ENCODE results near the gene ZRANB3.
A peak's percentile ranks its signal among the peaks of the same experiment; 100 is the strongest.

The ZRANB3 gene

GRCh38 chr2:135246711-135247270 lies 284.2 kb downstream of the ZRANB3 start:
- DNase-seq: no peak

DNA sequence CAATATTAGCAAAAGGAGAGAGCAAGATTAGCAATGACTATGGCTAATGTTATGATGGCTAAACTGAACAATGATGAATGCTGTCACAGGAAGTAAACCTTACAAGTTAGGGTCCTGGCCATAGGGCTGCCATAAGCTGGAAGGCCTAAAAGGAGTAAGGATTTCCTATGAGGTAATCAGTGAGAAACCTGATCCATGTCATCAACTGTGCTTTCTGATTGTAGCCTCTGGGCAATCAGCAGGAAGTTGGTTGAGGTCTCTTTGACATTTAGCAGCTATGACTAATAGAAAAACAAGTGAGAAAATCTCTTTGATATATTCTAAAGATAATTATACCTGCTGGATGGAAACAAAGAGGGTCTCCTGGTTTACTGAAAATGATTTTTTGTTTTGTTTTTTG lies 285.9 kb downstream of the ZRANB3 start:
- DNase-seq: peak; percentile 18

DNA sequence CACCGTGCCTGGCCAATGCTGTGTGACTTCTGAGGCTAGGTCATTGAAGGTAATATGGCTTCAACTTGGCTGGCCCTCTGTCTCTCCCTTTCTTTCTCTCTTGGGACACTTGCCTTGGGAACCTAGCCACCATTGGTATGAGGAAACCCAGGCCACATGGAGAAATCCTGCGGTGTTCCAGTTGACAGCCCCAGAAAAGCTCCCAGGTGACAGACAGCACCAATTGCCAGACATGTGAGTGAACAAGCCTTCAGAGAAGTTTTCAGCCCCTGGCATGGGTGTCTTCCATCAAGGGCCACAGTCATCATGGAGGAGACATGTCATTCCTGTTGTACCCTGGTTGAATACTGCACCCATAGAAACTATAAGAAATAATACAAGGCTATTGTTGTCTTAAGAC lies 292.4 kb downstream of the ZRANB3 start:
- no peak for DNase-seq

DNA sequence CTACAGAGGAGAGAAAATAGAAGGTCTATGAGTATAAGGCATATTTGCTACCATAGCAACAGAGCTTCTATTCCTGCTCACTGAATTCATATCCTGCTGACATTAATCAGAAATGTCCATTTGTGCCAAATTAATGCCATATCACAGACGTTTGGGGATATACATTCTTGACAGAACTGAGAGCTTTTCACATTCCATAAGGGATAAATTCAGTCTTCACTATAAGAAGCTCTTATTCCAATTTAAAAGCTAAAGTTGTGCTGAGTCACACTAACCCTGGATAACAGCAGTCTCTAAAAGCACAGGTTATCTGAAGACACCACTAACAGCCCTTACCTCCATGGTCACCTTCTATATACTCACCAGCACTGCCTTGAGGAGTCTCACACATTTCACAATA lies 300.9 kb downstream of the ZRANB3 start:
- DNase-seq: no peak

- DNase-seq: no peak
These were observed 303.6 kb downstream of the ZRANB3 start for GRCh38 chr2:135227386-135227785.

- no peak for DNase-seq
These were observed 304.1 kb downstream of the ZRANB3 start for GRCh38 chr2:135226961-135227360.

GRCh38 chr2:135225781-135226180 lies 305.2 kb downstream of the ZRANB3 start:
- DNase-seq: no peak

DNA sequence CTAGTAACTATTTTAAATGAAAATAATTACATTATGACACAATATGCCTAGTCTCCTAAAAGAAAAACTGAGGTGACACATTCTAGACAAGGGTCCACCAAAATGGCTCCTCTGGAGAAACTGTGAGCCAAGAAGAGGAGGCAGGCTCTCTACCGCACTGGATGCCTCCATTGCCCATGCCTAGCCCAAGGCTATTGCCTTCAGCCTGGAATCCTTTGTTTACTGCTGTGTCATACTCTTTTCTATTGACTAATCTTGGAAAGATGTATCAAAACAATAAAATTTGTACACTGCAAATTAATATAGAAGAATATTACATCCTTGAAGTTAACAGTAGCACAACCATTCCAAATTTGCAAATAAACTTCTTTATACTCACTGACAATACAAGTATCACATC lies 311.8 kb downstream of the ZRANB3 start:
- no peak for DNase-seq

- DNase-seq: no peak
These were observed 312.6 kb downstream of the ZRANB3 start for GRCh38 chr2:135218426-135218825.

DNA sequence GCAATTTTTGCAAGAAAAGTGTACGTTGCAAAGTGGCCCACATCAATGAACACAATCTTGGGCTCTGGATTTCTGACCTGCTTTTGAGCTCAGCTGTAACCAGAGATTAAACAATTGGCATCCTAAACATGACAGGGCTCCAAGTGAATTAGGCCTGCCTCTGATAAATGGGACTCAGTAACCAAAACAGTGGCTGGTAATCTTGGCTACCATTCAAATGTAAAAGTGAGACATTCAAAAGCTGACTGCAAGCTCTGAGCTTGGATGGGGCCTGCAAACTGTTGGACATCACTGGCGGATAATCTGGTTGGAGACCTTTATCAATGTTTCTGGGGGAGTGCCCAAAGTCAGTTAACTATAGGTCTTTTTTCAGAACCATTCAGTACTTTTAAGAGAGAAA lies 318.3 kb downstream of the ZRANB3 start:
- DNase-seq: no peak

GRCh38 chr2:135208016-135208415 lies 323.0 kb downstream of the ZRANB3 start:
- no peak for DNase-seq

DNA sequence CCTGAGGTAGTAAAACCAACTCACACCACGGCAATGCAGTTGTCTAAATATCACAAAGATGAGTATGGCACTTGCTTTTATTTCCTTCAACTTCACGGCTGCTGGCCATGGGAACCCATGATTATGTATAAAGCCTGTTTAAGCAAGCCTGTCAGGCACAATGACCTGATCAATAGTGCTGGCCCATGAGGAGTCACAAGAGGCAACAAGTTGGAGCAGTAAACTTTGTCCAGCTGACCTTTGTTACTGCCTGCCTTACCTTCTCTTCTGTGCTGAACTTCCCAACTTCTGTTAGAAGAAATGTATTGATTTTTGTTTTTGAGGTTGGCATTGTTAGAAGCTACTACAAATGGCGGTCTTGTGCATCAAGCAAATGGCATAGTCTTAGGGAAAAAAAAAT lies 327.1 kb downstream of the ZRANB3 start:
- DNase-seq: no peak

- DNase-seq: no peak
These were observed 328.3 kb downstream of the ZRANB3 start for GRCh38 chr2:135202751-135203150.

GRCh38 chr2:135198481-135198880 lies 332.5 kb downstream of the ZRANB3 start:
- no peak for DNase-seq

- DNase-seq: no peak
These were observed 340.2 kb downstream of the ZRANB3 start for GRCh38 chr2:135190799-135191198.

DNA sequence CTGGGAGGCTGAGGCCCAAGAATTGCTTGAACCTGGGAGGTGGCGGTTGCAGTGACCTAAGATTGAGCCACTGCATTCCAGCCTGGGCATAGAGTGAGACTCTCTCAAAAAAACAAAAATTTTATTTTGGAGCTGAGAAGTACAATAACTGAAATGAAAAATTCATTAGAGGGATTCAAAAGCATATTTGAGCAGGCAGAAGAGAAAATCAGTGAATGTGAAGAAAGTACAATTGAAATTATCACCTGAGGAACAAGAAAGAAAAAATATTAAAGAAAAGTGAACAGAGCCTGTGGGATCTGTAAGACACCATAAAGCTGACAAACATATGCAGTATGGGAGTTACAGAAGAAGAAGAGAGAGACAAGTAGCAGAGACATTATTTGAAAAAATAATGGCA lies 341.9 kb downstream of the ZRANB3 start:
- DNase-seq: no peak

DNA sequence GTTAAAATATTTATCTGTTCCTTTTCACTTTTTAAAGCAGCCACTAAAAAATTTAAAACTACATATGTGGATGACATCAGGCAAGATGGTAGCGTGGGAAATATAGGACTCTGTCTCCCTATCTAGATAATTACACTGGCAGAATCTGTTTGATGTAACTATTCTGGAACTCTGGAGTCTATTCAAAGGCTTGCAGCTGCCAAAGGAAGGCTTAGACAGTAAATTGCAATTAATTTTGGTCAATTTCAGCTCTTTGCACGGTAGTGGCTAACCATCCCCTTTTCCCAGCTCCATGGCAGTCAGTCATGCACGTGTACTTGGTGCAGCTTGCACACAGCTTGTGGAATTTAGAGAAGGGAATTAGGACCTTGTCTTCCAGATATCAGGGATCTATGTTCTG lies 343.7 kb downstream of the ZRANB3 start:
- DNase-seq: no peak

DNA sequence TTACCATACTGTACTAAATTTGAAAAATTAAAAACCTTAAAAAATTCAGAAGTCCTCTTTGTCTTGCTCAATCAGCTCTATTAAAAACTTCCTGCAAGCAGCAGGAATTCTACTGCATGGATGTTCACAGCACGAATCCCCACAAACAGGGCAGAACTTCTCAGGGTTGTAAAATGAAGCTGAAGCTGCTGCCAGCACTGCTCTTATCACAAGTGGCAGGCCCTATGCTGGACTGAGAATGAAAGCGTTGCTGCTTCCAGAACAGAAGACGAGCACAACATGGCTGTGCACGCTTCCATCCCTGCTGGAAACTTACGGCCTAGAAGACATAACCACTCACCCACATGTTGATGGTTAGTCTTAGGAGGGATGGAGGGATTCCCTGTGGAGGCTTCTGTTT lies 345.0 kb downstream of the ZRANB3 start:
- DNase-seq: no peak

DNA sequence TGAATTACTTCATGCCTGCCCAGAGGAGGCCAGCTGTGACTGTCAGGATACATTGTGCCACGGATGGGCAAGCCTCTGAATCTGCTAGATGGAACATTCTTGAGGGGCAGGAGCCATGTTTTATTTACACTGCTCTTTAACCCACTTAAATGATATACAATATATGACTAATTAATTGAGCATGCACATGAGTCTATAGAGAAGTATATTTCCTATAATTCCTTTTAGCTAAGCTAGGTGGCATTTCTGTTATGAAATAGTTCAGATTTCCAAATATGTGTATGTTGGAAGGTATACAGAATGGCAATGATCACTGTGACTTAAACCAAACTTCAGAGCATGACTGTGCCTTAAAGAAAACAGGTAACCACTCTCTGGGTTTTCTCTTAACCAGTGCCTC lies 347.2 kb downstream of the ZRANB3 start:
- no peak for DNase-seq

DNA sequence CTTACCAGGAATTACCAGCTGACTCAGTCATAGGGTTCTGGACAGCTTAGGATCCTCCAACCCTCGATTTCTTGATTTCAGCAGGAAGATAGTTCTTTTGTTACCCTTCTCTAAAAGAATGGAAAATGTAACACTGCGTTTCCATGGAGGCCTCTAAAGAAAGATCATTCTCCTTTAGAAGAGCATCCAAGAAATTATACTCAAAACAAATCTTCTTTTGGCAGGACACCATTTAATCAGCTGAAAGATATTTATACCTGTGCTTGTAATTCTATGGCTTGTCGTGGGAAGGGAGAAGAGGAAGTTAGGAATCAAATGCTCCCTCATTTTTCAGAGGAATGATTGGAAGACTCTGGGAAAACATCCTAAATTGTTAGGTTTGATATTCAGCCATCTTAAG lies 348.4 kb downstream of the ZRANB3 start:
- no peak for DNase-seq

DNA sequence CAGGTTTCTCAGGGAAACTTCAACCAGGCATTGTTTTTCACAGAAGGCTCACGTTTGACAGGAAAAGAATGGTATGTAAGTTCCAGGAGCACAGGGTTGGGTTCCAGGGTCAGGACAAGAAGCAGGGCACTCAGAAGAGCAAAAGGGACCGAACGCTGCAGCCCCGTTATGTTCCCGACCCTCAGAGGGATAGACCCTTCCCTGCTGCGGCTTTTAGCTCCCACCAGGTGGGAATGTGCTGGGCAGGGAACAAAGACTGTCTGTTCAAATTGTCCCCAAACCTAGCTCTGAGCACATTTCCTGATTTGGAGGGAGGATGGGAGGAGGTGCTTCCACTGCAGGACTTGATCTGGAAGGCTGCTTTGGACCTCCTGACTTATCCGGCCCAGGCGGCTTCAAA lies 348.8 kb downstream of the ZRANB3 start:
- DNase-seq: no peak

GRCh38 chr2:135179689-135180088 lies 351.3 kb downstream of the ZRANB3 start:
- no peak for DNase-seq

- peak; percentile 95 for DNase-seq
These were observed 355.8 kb downstream of the ZRANB3 start for GRCh38 chr2:135175177-135175576.

DNA sequence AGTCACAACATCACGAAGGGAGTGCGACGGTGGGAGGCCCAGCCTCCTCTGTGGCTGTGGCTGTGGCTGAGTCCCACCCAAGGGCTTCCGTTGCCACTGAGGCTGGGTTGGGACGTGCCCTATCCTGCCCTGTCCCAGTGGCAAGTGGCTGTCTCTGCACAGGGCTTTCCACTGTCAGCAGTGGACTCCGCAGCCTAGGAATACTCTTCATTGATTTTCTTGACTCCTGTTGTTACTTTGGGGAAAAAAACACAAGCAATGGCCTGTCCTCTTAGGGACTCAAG lies 356.3 kb downstream of the ZRANB3 start:
- DNase-seq: no peak

DNA sequence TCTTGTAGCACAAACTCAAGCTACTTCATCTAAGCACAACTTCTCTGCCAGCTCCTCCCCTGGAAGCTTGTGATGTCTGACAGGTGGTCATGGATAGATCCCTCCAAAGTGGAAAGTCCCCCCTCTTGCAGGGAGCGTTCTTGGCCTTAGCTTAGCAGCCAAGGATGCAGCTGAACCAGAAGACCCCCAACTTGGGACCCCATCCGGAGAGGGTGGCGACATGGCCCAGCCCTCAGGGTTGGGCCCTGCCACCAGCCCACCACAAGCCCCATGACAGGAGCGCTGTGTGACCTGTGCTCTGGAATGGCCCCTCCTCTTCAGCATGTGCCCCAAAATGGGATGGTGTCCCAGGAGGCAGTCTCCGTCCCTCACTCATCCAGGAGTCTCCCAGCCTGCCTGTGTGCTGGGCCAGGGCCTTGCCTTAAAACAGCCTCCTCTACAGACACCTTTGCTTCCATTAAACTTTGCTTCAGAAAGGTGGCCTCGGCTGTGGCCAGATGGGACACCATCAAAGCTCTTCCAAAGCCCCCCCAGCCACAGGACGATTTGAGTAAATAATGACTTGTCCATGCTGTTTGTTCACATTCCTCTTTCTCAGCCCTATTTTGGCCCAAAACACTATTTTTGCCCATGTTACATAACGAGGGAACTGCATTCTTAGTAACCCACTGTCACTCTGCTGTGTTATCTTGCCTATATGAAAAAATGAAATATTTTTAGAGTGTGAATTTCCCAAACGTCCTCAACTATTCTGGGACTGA lies 356.8 kb downstream of the ZRANB3 start:
- DNase-seq: no peak

Measured in COR-L47 (cell line).